Measurements from ENCODE around the gene SLC22A12.

DNA sequence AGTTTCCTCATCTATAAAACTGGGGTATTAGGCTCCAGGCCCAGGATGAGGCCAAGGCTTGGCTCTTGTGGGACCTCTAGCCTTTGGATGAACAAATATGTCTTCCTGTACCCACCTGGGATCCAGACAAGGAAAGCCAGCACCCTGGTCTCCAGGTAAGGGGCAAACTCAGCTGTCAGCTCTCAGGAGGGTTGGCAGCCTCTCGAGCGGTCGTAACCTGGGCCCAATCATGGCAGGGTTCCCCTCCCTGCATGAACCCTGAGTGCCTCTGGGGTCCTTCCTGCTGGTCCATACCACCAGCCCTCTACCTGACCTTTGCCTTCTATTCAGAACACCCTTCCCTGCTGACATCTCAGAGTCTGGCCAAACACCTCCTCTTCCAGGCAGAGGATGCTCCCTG is 19.6 kb downstream of the SLC22A12 start:
- TF ChIP-seq, protein P1, sequence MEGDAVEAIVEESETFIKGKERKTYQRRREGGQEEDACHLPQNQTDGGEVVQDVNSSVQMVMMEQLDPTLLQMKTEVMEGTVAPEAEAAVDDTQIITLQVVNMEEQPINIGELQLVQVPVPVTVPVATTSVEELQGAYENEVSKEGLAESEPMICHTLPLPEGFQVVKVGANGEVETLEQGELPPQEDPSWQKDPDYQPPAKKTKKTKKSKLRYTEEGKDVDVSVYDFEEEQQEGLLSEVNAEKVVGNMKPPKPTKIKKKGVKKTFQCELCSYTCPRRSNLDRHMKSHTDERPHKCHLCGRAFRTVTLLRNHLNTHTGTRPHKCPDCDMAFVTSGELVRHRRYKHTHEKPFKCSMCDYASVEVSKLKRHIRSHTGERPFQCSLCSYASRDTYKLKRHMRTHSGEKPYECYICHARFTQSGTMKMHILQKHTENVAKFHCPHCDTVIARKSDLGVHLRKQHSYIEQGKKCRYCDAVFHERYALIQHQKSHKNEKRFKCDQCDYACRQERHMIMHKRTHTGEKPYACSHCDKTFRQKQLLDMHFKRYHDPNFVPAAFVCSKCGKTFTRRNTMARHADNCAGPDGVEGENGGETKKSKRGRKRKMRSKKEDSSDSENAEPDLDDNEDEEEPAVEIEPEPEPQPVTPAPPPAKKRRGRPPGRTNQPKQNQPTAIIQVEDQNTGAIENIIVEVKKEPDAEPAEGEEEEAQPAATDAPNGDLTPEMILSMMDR (IDR thresholded peaks at IDR 0.05): no peak
- no peak for TF ChIP-seq POLR2A (IDR thresholded peaks at IDR 0.05)
